Panc1 (cell line): Measurements from ENCODE around the gene OR13D1. TPM values are rescaled to one million over a fixed set of nuclear protein-coding genes. Genes with fewer than 3 reads are reported as not detected.

Experiments used
- ATAC-seq: fragments of 200-7000 bp; cut with Tn5 transposase; 2 replicates; pipeline ENCODE4 v1.9.1; 2020; ENCODE audit warnings: mild to moderate bottlenecking, moderate library complexity
- Bru-seq: library from RNA; stranded (reverse); fragments of 400-500 nt; gene quantifications from one replicate; lab custom pipeline; 2021; lab: Mats Ljungman, UMichigan
- BruChase-seq, 2 experiments: library from RNA; stranded (reverse); fragments of 400-500 nt; gene quantifications; one replicate each; lab custom pipeline; 2021; lab: Mats Ljungman, UMichigan
- BruUV-seq: library from RNA; stranded (reverse); fragments of 400-500 nt; replicated peaks from 2 replicates; lab custom pipeline; 2021; lab: Mats Ljungman, UMichigan
- CTCF ChIA-PET: fragments of 300-600 bp; sonication (Branson Sonifier 250); formaldehyde crosslinking; loops from one replicate; lab custom pipeline; 2022; ENCODE audit warnings: antibody characterized with exemption; lab: Charles Lee
- POLR2A ChIA-PET: fragments of 300-600 bp; sonication (Branson Sonifier 250); formaldehyde crosslinking; loops from one replicate; lab custom pipeline; 2022; ENCODE audit warnings: antibody characterized with exemption; lab: Charles Lee
- DNase-seq: peaks from one replicate; pipeline ENCODE4 v3.0.0-alpha.2; 2010; ENCODE audit warnings: low read depth, low spot score
- H3K27ac ChIP-seq: 2 replicates; pipeline ENCODE4 v1.5.1; 2011; ENCODE audit warnings: mild to moderate bottlenecking, low read length, inconsistent platforms
- H3K27me3 ChIP-seq: fragments of 200-500 bp; sonication (Bioruptor generic); 2 replicates; pipeline ENCODE4 v1.6.0; 2014; ENCODE audit warnings: low read length, inconsistent platforms; ENCODE audit not compliant: control insufficient read depth, insufficient read depth
- H3K36me3 ChIP-seq: fragments of 200-500 bp; sonication (Bioruptor generic); 2 replicates; pipeline ENCODE4 v1.5.1; 2014; ENCODE audit warnings: inconsistent platforms, mild to moderate bottlenecking, low read length, moderate library complexity; ENCODE audit not compliant: control insufficient read depth, insufficient read depth
- H3K4me1 ChIP-seq: 2 replicates; pipeline ENCODE4 v1.5.1; 2011; ENCODE audit warnings: inconsistent platforms, mild to moderate bottlenecking, low read length, moderate library complexity; ENCODE audit not compliant: control insufficient read depth, insufficient read depth
- H3K4me3 ChIP-seq, 2 experiments: 2 replicates each; pipeline ENCODE4 v1.5.1; 2011 to 2012; ENCODE audit warnings: low read depth in 2 of 2, low read length in 2 of 2, mild to moderate bottlenecking in 2 of 2, inconsistent platforms in 1 of 2, moderate library complexity in 1 of 2
- H3K9me3 ChIP-seq: fragments of 200-500 bp; sonication (Bioruptor generic); 2 replicates; pipeline ENCODE4 v1.5.1; 2014; ENCODE audit warnings: low read depth, mild to moderate bottlenecking, inconsistent platforms, low read length, moderate library complexity; ENCODE audit not compliant: control insufficient read depth, insufficient read depth
- CTCF ChIP-seq: fragments of 450-650 bp; IDR thresholded peaks from 2 replicates; pipeline ENCODE4 v1.5.1; 2017; ENCODE audit warnings: mild to moderate bottlenecking
- POLR2AphosphoS5 ChIP-seq: IDR thresholded peaks from 2 replicates; pipeline ENCODE4 v1.6.1; 2012; ENCODE audit warnings: mild to moderate bottlenecking, low read depth, low read length, moderate library complexity
- REST ChIP-seq, 2 experiments: IDR thresholded peaks; 2 replicates each; pipeline ENCODE4 v1.6.1; 2011 to 2012; ENCODE audit warnings: low read depth in 2 of 2, control low read depth in 1 of 2, low read length in 1 of 2, mild to moderate bottlenecking in 1 of 2, moderate library complexity in 1 of 2; ENCODE audit not compliant: insufficient read depth in 1 of 2
- SIN3A ChIP-seq: IDR thresholded peaks from 2 replicates; pipeline ENCODE4 v1.6.1; 2012; ENCODE audit warnings: low read depth, mild to moderate bottlenecking, low read length, moderate library complexity, borderline replicate concordance; ENCODE audit not compliant: insufficient read depth
- TCF7L2 ChIP-seq: IDR thresholded peaks from 2 replicates; pipeline ENCODE4 v1.6.1; 2011; ENCODE audit warnings: mild to moderate bottlenecking, low read depth, low read length, inconsistent platforms
- in situ Hi-C: cut with HindIII; loops from 2 replicates; pipeline ENCODE4 v1.10.0; 2016; ENCODE audit warnings: low sequenced_read_pairs, low pct_unique_long_range_greater_than_20kb
- intact Hi-C: fragments of 100-400 bp; cut with micrococcal nuclease; formaldehyde crosslinking; loops from one replicate; pipeline ENCODE4 v1.10.0; 2022; ENCODE audit not compliant: unreplicated experiment
- long read RNA-seq: library from polyadenylated mRNA; unstranded; transcript quantifications from one replicate; pipeline ENCODE4 v2.0.0, GENCODE V29; 2021; ENCODE audit not compliant: unreplicated experiment
- polyA plus RNA-seq: library from polyadenylated mRNA; unstranded; fragments of >200 nt; gene quantifications from one replicate; pipeline ENCODE4 v1.2.1, GENCODE V29; 2012; ENCODE audit warnings: missing spikeins; ENCODE audit not compliant: insufficient read length
- total RNA-seq: library from RNA; stranded (reverse); gene quantifications from one replicate; pipeline ENCODE4 v1.2.1, GENCODE V29; 2021; ENCODE audit not compliant: unreplicated experiment

OR13D1 gene
- total RNA-seq: not detected
- not detected for polyA plus RNA-seq
- not detected for Bru-seq, nascent RNA
- not detected for BruChase-seq, experiment 1, labeled RNA remaining after a 2-hour chase
- BruChase-seq, experiment 2, labeled RNA remaining after a 6-hour chase: not detected
- long read RNA-seq: 0 reads

- intact Hi-C loops (no loop called here), in situ Hi-C loops (no loop called here)
- no TSS peak for BruUV-seq
- no peak within 1 kb of the TSS for H3K27ac ChIP-seq
- ATAC-seq: no peak
- no peak for DNase-seq
- no peak for TF ChIP-seq TCF7L2
- TF ChIP-seq CTCF: no peak
- no peak for TF ChIP-seq SIN3A
- ChIA-PET CTCF (no interaction called here), POLR2A (no interaction called here)
- no peaks in the 10 kb centered on the region for H3K36me3 ChIP-seq
- no peak within 1 kb of the TSS for H3K4me3 ChIP-seq
- H3K9me3 ChIP-seq: no peaks in the 10 kb centered on the region
- no peaks in the 10 kb centered on the region for H3K27me3 ChIP-seq
- H3K4me1 ChIP-seq: no peaks in the 10 kb centered on the region
These were observed at the start of gene OR13D1 for GRCh38 chr9:104694218-104694617. Gene OR13D1, plus strand, starts transcription at chr9:104694518. Its CDS starts 0 bp downstream, at chr9:104694518.

- Histone ChIP-seq H3K9me3 (no peaks in the 10 kb centered on the region), H3K4me3 (no peak overlapping the region), H3K4me1 (no peaks in the 10 kb centered on the region), H3K27ac (no peak overlapping the region), H3K27me3 (no peaks in the 10 kb centered on the region), H3K36me3 (no peaks in the 10 kb centered on the region)
- ChIA-PET CTCF (no interaction called here), POLR2A (no interaction called here)
- BruUV-seq: no TSS peak
- ATAC-seq (no peak), DNase-seq (no peak)
- intact Hi-C loops: no loop called here
- in situ Hi-C loops: no loop called here
- no peak for TF ChIP-seq REST (IDR thresholded peaks at IDR 0.05; ENCODE audit: insufficient read depth in 1 of 2, low read depth in 2 of 2, low read length in 1 of 2)
- TF ChIP-seq TCF7L2: no peak
- TF ChIP-seq POLR2AphosphoS5: no peak
- no peak for TF ChIP-seq SIN3A
- no peak for TF ChIP-seq CTCF
These were observed 35.7 kb upstream of the OR13D1 start for GRCh38 chr9:104658496-104659195.
